Activated CD4-positive, CD25-positive, alpha-beta regulatory T cell treated with anti-CD3 and anti-CD28 coated beads, Interleukin-2, amount 50 U/mL, for 24 hours (primary cell): ENCODE measurements around the gene FZD7.

Experiments used
- ATAC-seq, 2 donors: fragments of 150-1000 bp; cut with Tn5 transposase; one replicate each; pipeline ENCODE4 v1.10.0; 2021; ENCODE audit warnings: mild to moderate bottlenecking in 1 of 2, moderate library complexity in 1 of 2

FZD7 gene

DNA sequence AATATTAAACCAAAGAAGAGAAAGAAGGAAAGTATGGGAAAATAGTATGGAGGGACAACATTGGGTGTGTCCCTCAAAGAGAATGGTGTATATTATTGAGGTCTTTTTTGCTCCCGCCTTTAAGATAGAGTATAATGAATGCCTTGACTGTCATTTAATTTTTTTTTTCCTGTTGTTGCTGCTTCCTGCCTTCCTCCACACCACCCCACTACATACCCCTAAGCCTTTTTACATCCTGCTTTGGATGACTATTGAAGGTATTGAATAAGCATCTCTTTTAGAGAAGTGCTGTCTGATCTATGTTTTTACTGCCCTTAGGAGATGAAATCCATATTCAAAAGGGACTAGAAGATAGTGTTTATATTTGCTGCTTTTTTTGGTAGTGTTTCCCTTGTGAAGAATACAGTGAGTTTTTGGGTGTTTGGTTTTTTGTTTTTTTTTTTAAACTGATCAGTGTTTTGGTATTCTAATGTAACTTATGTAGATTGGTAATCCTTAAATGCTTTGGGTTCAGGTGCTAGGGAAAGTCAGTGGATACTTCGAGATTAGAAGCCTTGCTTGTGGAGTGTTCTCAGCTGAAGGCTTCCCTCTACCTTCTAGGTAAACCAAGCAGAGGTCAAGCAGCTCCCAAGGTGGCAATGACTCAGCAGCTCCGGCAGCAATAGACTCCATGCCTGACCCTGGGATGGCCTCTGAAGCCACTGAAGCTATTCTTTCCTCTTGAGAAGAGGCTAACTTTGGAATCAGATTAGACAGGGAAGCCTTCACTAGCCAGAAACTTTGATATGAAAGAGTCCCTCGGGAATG lies 5.0 kb downstream of the FZD7 start:
- no peak for ATAC-seq

DNA sequence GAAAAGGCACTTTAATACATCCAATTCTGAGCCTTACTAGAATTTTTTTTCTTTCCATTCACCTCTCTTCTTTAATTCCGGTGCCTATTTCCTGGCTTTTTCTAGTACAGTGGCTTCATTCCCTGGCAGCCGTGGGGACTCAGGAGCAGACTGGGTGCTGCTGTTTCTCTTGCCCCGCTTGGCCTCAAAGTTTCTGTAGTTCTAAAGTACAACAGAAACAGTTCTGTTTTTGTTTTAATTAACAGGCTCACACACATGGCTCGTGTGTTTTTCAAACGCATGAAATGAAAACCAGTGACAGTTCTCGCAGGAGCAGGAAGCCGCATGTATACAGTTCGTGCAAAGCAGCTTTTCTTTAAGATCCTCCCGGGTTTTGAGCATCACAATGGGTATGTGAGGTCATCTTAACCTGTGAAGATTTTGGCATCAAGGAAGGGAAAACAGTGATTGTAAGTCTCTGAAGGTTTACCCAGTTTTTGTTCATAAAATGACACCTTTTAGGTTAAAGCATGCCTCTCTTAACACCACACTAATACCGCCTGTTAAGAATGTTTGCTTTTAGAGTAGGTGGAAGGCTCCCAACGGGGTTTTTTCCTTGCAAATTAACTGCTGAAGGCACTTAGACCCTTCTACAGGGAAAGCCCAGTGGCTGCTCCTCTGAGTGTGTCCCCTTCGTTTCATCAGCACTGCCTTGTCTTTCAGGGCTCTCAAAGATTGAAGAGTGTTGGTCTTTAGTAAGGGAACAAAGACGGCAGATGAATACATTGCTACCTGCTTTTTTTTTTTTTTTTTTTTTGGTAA lies 5.8 kb downstream of the FZD7 start:
- no peak for ATAC-seq

GRCh38 chr2:202040079-202040844 lies 6.6 kb downstream of the FZD7 start:
- no peak for ATAC-seq

GRCh38 chr2:202042444-202042843 lies 8.8 kb downstream of the FZD7 start:
- ATAC-seq = no peak

DNA sequence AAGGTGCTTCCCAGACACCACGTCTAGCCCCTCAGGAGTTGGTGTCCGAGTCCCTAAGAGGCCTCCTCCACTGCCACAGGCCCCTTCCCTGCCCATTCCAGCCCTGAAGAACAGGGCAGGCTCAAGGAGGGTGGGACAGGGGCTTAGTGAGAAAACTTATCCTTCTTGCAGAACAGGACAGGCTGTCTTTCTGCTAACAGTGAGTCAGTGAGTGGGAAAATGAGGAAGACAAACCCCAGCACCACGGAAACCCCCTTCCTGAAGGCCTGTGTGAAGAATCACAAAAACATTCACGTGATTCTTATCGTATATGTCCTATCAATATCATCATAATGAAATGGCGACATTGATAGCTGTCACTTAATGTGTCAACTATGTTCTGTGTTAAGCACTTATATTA lies 9.8 kb downstream of the FZD7 start:
- ATAC-seq = no peak

- no peak for ATAC-seq
These were observed 11.1 kb downstream of the FZD7 start for GRCh38 chr2:202044777-202045176.

DNA sequence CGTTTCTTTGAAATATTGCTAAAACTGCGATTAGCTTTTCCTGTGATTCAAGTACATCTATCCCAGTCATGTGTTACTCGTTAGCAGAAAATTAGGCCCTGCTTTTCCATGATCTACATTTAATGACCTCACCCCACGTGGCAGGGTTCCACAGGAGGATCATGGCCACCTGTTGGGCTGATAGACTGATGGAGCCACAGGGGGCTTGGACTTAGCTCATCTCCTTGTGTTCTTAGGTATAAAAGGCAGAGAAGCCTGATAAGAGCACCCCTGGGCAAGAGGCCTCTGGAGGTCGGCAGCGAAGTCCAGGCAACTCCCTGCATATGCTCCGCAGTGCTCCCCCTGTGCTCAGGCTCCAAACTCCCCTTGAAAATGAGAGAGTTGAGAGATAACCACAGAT lies 12.9 kb downstream of the FZD7 start:
- ATAC-seq = no peak

DNA sequence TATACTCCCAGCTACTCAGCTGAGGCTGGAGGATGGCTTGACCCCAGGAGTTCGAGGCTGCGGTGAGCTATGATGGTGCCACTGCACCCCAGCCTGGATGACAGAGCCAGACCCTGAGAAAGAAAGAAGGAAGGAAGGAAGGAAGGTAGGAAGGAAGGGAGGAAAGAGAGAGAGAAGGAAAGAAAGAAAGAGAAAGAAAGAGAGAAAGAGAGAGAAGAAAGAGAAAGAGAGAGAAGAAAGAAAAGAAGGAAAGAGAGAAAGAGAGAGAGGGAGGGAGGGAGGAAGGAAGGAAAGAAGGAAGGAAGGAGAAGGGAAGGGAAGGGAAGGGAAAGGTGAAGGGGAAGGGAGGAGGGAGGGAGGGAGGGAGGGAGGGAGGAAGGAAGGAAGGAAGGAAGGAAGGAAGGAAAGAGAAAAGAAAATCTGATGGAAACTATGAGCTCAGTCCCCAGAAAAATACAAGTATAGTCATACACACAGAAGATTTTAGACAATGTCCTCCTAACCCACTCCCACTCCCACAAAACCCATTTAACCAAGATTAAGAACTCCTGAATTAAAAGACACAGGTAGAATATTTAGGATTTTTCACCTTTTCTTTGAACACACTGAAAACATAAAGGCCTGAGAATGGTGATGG lies 15.6 kb downstream of the FZD7 start:
- ATAC-seq = no peak

GRCh38 chr2:202049840-202050239 lies 16.2 kb downstream of the FZD7 start:
- no peak for ATAC-seq

DNA sequence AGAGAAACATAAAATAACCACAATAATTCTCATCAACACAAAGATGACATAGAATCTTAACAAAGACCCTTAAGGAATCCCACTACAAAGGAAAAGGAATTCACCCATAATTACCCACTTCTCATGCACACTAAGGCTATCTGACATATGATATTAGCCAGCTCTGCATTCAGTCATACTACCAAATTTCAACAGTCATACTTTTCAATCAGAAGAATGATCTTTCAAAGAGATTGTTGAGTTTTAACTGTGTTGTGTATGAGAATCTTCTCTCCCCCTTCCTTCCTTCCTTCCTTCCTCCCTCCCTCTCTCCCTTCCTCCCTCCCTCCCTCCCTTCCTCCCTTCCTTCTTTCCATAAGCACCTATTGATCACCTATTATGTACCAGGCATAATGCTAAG lies 17.0 kb downstream of the FZD7 start:
- no peak for ATAC-seq

DNA sequence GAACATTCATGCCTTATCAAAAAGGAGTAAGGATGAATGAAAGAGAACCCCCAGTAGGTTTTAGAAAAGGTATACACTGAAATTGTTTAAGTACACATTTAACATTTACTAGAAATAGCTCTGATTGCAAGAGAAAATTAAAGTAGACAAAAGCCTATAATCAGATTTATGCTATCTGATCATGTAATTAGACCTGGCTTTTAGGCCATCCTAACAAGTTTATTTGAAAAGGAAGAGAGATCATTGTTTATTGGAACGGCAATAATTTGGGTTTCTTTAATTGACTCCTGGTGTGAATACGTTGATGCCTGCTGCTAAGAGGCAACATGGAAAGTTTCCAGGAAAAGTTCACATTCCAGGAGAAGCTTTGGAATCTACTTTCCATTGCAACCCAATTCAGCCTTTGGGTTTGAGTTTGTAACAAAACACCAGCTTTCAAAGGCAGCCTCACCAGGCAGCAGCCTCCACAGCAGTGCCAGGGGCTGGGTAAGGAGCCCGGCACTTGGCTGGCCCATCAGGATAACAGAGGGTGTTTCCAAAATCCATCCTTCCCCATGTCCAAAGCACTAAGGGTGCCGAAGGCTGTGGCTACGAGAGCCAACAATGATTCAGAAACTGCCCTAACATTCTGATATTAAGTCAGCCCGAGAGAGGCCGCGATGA lies 18.0 kb downstream of the FZD7 start:
- no peak for ATAC-seq

- no peak for ATAC-seq
These were observed 18.6 kb downstream of the FZD7 start for GRCh38 chr2:202052235-202052634.

GRCh38 chr2:202054679-202055078 lies 21.0 kb downstream of the FZD7 start:
- ATAC-seq = no peak

GRCh38 chr2:202056611-202057010 lies 23.0 kb downstream of the FZD7 start:
- no peak for ATAC-seq

DNA sequence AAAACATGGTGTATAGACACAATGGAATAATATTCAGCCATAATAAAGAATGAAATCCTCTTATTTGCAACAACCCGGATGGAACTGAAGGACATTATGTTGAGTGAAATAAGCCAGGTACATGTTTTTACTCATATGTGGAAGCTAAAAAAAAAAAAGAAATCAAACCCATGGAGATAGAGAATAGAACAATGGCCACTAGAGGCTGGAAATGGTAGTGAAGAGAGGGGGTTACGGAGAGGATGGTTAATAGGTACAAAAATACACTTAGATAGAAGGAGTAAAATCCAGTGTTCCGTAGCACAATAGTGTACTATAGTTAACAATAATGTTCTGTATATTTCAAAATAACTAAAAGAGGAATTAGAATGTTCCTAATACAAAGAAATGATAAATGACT lies 26.6 kb downstream of the FZD7 start:
- no peak for ATAC-seq

DNA sequence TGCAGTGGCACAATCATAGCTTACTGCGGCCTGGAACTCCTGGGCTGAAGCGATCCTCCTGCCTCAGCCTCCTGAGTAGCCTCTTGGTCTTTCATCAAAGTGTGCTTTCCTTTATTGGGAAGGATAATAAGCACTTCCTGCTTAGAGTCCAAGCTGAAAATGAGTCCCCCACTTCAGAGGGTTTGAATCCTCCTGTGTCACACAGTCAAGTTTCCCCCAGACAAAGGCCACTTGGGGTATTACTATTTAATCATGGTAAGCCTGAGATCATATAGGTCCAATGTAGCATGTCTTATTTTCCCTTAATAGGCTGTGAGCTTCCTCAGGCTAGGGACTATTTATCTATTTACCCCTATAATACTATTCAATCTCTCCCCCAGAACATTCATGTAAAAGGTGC lies 28.0 kb downstream of the FZD7 start:
- no peak for ATAC-seq

DNA sequence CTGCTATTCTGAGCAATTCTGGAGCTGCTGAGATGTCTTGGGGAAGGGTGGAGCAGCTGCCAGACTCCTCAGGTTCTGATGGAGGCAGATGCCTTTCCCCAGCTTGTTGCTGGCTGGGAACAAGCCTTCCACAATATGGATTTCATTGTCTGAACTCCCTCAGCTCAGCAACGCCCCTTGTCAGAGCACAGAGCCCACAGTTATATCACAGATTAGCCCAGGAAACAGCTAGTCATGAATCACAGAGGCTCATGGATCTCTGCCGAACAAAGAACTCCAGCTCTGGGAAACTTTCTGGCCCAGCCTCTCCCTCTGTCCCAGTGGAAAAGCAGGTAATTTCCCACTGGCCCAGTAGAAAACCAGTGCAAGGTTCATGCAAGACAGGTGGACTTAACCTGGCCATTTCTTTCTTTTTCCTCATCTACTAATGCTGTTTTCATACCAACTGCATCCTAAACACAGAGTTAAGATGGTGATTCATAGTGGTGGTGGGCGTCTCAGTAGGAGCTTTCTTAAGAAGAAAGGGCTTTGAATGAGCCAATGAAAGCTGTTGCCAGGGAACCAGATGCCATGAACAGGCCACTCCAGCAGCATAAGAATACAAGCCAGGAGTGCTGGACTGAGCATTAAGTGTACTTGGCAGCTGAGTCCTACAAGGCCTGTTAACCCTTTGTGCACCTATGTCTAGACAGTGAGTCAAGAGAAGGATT lies 30.7 kb downstream of the FZD7 start:
- ATAC-seq = no peak

- no peak for ATAC-seq
These were observed 31.2 kb downstream of the FZD7 start for GRCh38 chr2:202064881-202065230.

- no peak for ATAC-seq
These were observed 32.2 kb downstream of the FZD7 start for GRCh38 chr2:202065876-202066275.

- ATAC-seq = no peak
These were observed 33.2 kb downstream of the FZD7 start for GRCh38 chr2:202066875-202067274.

DNA sequence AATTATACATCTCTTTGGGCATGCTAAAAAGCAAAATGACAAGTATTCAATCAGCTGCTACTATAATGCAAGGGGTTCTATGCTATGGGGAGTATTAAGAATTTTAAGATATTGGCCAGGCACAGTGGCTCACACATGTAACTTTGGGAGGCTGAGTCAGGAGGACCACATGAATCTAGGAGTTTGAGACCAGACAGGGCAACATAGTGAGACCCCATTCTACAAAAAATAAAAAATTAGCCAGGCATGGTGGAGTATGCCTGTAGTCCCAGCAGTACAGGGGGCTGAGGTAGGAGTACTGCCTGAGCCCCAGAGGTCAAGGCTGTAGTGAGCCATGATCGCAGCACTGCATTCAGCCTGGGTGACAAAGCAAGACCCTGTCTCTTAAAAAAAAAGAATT lies 33.9 kb downstream of the FZD7 start:
- no peak for ATAC-seq
